Brain microvascular endothelial cell (primary cell): ENCODE data around the gene MAN2C1.

Experiments used
- DNase-seq: peaks from one replicate; pipeline ENCODE4 v3.0.0-alpha.2; 2020
- H3K27ac ChIP-seq: fragments of 250-450 bp; sonication (Bioruptor Pico); 2 replicates; pipeline ENCODE4 v1.5.1; 2020; ENCODE audit warnings: mild to moderate bottlenecking, moderate library complexity
- H3K27me3 ChIP-seq: fragments of 250-450 bp; sonication (Bioruptor Pico); replicated peaks from 2 replicates; pipeline ENCODE4 v1.5.1; 2020; ENCODE audit warnings: mild to moderate bottlenecking
- H3K36me3 ChIP-seq: fragments of 250-450 bp; sonication (Bioruptor Pico); replicated peaks from 2 replicates; pipeline ENCODE4 v1.5.1; 2020; ENCODE audit warnings: mild to moderate bottlenecking
- H3K4me3 ChIP-seq: 2 replicates; pipeline ENCODE4 v1.5.1; 2011; ENCODE audit warnings: low read depth, mild to moderate bottlenecking, control low read depth, low read length, moderate library complexity
- in situ Hi-C: cut with HindIII; loops from 2 replicates; pipeline ENCODE4 v1.10.0; 2017; ENCODE audit warnings: low sequenced_read_pairs, low pct_ligation_motif_present
- TF ChIP-seq, protein P1 (sequence below): IDR thresholded peaks from 2 replicates; pipeline ENCODE4 v1.5.1; 2011; ENCODE audit warnings: low read depth, mild to moderate bottlenecking, moderate library complexity, low read length, control low read depth, inconsistent platforms; ENCODE audit errors: missing control alignments

The MAN2C1 gene

DNA sequence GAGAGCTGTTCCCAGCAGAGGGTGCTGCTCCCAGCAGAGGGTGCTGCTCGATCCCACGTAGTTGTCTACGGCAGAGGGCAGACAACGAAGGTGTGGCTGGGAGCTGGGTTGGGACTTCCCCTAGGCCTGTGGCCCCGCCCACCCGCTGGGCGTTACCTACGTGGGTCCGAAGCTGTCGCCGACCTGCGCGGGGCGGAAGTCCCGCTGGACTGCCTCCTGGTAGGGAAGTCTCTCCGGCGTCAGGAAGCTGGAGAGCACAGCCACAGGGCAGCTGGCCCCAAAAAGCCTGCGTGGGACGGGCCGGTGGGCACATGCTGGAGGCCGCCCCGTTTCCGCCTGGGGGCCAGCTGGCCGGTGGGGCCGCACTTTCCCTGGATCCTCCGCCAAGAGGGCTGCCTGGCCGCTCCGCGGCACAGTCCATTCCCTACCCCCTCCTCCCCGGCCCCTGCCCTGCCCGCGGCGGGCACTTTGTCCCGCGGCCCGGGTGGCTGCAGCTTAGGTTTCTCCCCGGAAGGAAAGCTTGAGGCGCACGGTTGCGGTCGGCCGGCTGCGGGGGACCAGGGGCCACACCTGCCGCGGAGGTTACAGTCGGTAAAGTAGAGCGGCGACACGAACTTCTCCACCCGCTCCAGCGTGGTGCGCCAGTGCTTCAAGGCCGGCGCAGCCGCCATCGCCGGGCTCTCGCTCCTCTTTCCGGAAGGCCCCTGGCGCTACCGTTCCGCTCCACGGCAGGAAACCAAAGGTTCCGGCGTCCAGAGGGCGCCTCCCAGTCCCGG lies at the start of gene MAN2C1:
Gene MAN2C1 (minus strand): TSS at position 695 of the 776 bp plus-strand sequence. CDS start 24 bp downstream, at position 671.
- TF ChIP-seq, protein P1, sequence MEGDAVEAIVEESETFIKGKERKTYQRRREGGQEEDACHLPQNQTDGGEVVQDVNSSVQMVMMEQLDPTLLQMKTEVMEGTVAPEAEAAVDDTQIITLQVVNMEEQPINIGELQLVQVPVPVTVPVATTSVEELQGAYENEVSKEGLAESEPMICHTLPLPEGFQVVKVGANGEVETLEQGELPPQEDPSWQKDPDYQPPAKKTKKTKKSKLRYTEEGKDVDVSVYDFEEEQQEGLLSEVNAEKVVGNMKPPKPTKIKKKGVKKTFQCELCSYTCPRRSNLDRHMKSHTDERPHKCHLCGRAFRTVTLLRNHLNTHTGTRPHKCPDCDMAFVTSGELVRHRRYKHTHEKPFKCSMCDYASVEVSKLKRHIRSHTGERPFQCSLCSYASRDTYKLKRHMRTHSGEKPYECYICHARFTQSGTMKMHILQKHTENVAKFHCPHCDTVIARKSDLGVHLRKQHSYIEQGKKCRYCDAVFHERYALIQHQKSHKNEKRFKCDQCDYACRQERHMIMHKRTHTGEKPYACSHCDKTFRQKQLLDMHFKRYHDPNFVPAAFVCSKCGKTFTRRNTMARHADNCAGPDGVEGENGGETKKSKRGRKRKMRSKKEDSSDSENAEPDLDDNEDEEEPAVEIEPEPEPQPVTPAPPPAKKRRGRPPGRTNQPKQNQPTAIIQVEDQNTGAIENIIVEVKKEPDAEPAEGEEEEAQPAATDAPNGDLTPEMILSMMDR = peak; percentile 87
- peaks cover 16% of the 10 kb centered on the region for H3K36me3 ChIP-seq
- peak; percentile 93 for DNase-seq
- H3K27ac ChIP-seq = peak within 1 kb of the TSS; percentile 78
- no peaks in the 10 kb centered on the region for H3K27me3 ChIP-seq
- in situ Hi-C loops = no loop called here
- peak within 1 kb of the TSS; percentile 82 for H3K4me3 ChIP-seq

DNA sequence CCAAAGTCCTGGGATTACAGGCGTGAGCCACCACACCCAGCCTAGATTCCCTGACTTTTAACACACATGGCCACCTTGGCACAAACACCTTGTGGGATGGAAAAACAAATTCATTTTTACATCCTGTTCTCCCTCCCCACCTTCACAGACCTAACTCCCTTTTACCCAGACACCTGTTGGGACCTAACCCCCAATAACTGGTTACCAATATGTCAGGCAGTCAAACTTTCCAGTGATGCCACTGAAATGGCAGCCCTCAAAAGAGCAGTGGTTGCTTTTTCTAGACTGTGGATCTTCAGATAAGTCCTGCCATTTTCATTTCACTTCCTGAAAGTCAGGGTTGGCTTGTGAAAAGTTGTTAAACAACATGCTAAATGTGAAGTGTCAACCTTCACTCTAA lies 48.2 kb upstream of the MAN2C1 start:
- in situ Hi-C loops = no loop called here
- Histone ChIP-seq H3K27me3 (no peaks in the 10 kb centered on the region), H3K4me3 (no peak overlapping the region), H3K27ac (no peak overlapping the region), H3K36me3 (peaks cover 22% of the 10 kb centered on the region)
- DNase-seq = no peak
- TF ChIP-seq, protein P1 = no peak

DNA sequence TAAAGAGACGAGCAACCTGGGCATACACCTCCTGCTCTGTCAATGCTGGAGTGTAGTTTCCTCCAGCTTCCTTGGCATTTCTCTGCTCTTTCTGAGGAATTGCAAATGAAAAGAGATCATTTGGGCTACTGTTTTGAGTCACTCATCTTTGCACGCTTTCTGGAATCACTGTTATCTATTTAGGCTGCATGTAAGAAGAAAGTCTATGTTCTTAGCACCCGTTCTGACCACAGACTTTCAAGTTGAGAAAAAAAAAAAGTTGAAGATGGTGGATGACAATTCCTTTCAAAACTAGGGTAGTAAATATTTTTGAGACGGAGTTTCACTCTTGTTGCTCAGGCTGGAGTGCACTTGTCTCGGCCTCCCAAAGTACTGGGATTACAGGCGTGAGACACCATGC lies 41.8 kb upstream of the MAN2C1 start:
- TF ChIP-seq, protein P1 = no peak
- no peak for DNase-seq
- H3K4me3 ChIP-seq = no peak overlapping the region
- no peak overlapping the region for H3K27ac ChIP-seq
- no peaks in the 10 kb centered on the region for H3K27me3 ChIP-seq
- in situ Hi-C loops = no loop called here
- H3K36me3 ChIP-seq = peaks cover 47% of the 10 kb centered on the region

DNA sequence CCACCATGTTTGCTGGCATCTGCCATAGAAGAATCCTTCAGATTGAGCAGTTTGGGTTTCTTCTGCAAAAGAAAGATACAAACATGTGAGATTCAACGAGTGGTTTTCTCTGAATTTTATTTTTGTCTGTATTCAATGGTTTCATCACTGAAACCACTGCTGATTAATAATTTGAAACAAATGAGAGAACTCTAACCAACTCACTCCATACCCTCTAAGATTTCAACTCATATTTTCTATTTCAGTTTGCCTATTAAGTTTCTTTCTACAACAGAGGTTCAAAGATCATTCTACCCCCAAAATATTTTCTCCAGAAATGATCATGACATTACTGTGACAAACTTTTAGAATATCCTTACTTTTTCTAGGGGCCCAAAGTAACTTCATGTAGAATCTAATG lies 38.7 kb upstream of the MAN2C1 start:
- no peaks in the 10 kb centered on the region for H3K27me3 ChIP-seq
- no peak overlapping the region for H3K4me3 ChIP-seq
- no peak overlapping the region for H3K27ac ChIP-seq
- TF ChIP-seq, protein P1 = no peak
- peaks cover 62% of the 10 kb centered on the region for H3K36me3 ChIP-seq
- in situ Hi-C loops = no loop called here
- no peak for DNase-seq

DNA sequence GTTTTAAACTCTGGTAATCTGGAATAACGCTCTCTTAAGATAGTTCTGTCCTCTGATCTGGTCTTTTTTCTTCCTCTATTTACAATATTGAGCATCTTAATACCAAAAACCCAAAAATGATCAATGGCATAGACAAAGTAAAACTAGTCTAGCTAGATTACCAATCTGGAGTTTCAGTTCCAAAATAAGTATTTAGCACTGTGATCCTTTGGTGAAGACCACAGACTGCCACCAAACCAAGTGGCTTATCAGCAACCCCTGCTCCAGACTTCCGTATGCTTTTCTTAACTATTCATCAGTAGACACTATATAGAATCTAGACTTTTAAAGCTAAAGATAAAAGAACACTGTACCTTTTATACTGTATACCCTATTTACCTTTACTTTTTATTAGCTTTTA lies 35.5 kb upstream of the MAN2C1 start:
- Histone ChIP-seq H3K27me3 (no peaks in the 10 kb centered on the region), H3K36me3 (peaks cover 65% of the 10 kb centered on the region), H3K4me3 (no peak overlapping the region), H3K27ac (no peak overlapping the region)
- TF ChIP-seq, protein P1 = no peak
- in situ Hi-C loops = no loop called here
- no peak for DNase-seq

DNA sequence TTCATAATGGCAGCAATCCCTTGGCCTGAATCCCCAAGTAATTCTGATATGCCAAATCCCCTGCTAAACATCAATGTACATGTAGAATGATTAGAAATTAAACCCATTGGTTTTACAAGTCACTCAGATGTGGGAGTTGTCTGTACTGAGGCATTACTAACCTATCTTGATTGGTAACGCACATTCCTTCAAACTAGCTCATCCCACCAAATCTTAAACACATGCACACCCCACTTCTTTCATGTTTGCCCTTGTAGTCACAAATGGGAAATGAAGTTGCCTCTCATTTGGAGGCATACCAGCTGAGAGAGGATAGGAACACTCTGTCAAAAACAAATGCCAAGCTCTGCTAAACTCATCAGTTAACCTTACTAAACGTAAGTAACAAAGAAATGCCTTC lies 29.1 kb upstream of the MAN2C1 start:
- DNase-seq = no peak
- Histone ChIP-seq H3K27me3 (no peaks in the 10 kb centered on the region), H3K36me3 (peaks cover 81% of the 10 kb centered on the region), H3K27ac (no peak overlapping the region), H3K4me3 (no peak overlapping the region)
- TF ChIP-seq, protein P1 = no peak
- in situ Hi-C loops = no loop called here
